Activated CD4-positive, alpha-beta T cell treated with anti-CD3 and anti-CD28 coated beads, Interleukin-2, amount 50 U/mL, for 1 hour (primary cell): ENCODE measurements around the gene B2M.
"Not testable (repeated sequence)": the region's sequence is repeated elsewhere in the genome, so short reads cannot be mapped to it uniquely, and the experiment has no call there.

Source experiments
- DNase-seq: peaks from one replicate; pipeline ENCODE4 v3.0.0-alpha.2; 2020

Gene B2M

DNA sequence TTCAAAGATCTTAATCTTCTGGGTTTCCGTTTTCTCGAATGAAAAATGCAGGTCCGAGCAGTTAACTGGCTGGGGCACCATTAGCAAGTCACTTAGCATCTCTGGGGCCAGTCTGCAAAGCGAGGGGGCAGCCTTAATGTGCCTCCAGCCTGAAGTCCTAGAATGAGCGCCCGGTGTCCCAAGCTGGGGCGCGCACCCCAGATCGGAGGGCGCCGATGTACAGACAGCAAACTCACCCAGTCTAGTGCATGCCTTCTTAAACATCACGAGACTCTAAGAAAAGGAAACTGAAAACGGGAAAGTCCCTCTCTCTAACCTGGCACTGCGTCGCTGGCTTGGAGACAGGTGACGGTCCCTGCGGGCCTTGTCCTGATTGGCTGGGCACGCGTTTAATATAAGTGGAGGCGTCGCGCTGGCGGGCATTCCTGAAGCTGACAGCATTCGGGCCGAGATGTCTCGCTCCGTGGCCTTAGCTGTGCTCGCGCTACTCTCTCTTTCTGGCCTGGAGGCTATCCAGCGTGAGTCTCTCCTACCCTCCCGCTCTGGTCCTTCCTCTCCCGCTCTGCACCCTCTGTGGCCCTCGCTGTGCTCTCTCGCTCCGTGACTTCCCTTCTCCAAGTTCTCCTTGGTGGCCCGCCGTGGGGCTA lies at the start of gene B2M, which contains the start of gene PATL2:
TSS of gene B2M (plus strand) at position 422 of the 647 bp plus-strand sequence. CDS start at position 452, 30 bp downstream.
TSS of gene PATL2 (minus strand) at position 228 of the 647 bp plus-strand sequence. CDS start 34,833 bp downstream, outside the sequence.
- DNase-seq, result peak; percentile 96

DNA sequence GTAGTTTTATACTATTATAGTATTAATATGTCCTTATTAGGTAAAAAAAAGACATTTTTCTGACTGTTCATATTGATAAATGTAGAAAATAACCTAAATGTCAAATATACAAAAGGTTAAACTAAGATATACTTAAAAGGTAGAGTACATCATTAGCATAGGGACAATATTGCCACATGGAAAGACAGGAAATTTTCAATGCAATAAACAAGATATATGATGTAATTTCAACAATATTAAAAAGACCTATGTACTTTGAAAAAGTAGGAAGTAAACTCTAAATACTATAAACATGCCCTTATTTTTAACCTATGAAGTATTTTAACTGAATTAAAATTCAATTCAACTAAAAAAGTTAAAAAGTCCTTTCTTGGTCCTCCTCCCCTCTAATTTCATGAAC lies 49.7 kb upstream of the B2M start:
- no peak for DNase-seq

- peak; percentile 82 for DNase-seq
Measured at GRCh38 chr15:44662478-44663409, 48.6 kb upstream of the B2M start.

- DNase-seq, result peak; percentile 94
Measured at GRCh38 chr15:44663410-44664308, 47.7 kb upstream of the B2M start, which contains the start of gene SPG11. SPG11 (minus strand) TSS chr15:44663662; CDS start chr15:44663647, 15 bp downstream.

DNA sequence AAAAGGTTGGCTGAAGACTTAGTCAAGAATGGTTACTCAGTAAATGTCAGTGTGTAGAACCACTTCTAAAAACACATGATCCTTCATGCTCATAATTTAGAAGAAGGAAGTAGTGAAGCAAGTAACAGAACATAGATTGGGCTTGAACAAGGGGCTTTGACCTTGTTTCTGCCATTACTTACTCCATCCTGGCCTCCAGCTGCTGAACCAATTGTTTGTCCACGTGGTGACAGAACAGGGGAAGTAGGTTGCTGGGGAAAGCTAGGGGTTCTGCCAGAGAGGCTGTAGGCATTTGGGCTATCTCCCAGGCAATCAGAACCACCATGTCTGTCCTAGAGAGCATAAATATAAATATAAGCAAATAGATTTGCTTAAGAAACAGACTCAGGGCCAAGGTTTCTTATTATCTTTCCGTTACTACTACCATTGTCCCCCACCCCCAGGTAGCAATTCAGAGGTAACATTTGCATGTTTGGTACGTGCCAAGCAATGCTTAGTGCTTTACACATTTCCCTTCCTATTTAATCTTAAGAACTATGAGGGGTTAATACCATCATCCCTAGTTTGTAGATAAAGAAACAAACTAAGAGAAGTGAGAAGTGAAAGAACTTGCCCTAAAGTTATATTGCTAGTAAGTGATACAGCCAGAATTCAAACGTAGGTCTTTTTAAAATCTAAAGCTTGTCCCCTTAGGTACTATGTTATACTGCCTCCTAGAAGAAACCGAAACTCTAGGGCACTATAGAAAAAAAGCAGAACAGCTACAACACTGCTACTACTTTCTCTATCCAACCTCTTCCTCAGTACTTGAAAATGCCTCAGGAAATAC lies 44.9 kb upstream of the B2M start:
- DNase-seq, result no peak

GRCh38 chr15:44667039-44667360 lies 44.3 kb upstream of the B2M start:
- no peak for DNase-seq

DNA sequence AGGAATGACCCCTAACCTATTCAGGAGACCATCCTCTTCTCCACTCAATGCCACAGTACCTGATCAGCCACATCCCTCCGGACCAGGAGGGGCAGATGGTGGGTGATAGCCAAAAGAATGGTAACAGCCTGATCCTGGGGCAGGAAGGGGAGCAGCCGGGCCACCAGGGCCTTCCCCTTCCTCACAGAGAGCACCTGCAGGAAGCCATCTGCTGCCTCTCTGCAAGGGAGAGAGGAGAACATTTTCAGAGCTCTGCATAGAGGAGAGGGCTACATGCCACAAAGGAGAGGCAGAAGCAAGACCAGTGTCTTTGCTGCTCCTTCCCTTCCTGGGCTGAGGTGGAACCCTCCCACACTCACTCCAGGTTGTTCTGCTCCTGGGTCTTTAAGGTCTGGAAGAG lies 42.4 kb upstream of the B2M start:
- DNase-seq, result no peak

DNA sequence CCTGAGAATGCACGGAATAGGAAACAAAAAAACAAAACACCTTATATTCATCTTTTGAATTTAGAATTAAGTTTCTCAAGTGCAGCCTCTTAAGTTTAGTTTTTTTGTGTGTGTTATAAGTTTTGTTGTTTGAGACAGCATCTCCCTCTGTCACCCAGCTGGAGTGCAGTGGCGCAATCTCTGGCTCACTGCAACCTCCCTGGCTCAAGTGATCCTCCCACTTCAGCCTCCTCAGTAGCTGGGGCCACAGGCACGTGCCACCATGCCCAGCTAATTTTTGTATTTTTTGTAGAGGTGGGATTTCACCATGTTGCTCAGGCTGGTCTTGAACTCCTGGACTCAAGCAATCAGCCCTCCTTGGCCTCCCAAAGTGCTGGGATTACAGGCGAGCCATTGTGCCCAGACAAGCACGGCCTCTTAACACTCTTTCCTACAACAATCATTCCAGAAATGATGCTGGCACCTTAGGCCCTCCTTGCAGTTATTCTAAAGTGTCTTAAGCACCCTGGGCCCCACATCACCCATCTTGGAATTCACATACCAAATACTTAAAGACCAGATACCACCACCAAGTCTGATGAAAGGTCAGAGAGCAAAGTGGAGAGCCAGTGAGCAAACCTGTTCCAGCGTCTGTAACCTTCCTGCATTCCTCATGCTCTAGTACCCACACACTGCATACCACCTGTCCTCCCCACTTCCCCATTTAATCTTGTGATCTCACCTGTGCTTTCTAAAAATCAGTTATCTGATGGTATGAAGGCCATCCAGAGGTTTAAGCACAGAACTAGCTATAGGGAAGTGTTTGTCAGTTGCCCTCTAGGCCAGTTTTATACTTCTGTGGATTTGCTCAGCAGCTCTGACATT lies 41.0 kb upstream of the B2M start:
- DNase-seq, result no peak

DNA sequence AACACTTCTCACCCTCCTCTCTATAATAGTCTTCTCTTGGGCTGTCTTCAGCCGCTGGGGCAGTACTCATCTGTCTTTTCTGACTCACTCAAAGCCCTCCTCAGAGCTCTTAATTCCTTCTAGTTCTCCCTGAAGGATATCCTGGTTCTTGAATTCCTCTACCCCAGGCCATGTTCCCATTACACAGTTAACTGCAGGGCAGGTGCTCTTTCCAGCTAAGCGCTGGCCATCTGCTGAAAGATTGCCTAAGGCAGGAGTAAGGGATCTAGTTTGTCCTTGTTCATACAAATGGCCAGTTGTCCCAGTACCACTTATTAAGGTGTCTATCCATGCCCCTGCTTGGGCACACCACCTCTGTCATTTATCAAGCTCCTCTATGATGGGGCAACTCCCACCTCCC lies 37.7 kb upstream of the B2M start:
- DNase-seq, result no peak

DNA sequence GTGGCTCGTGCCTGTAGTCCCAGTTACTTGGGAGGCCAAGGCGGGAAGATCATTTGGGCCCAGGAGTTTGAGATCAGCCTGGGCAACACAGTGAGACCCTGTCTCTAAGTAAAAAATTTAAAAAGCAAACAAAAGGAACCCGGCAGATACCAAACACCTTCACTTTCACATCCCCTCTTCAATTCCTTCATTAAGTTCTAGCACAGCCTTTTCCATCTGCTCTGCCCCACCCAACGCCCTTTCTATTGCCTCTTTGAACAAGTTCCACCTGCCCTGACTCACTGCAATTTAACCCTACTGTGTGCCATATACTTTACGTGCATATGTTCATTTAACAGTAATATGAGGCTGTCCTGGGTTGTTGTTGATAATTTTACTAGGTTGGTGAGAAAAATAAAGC lies 35.4 kb upstream of the B2M start:
- no peak for DNase-seq

DNA sequence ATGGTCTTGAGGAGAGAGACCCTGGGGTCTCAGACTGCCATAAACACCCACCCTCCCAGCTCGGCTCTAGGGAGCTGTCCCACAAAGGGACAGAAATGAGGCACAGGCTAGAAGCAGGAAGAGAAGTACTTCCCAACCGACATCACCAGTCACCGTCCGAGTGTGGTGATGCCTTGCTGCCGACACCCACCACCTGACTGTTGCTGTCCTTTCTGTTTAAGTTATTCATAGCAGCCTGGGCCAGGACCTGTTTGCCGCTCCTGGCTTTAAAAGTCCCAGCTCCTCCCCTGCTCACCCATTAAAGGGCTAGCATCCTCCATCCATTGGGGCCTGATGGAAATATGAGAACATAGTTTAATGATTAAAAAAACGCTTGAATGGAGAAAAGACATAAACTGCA lies 34.6 kb upstream of the B2M start:
- no peak for DNase-seq

DNA sequence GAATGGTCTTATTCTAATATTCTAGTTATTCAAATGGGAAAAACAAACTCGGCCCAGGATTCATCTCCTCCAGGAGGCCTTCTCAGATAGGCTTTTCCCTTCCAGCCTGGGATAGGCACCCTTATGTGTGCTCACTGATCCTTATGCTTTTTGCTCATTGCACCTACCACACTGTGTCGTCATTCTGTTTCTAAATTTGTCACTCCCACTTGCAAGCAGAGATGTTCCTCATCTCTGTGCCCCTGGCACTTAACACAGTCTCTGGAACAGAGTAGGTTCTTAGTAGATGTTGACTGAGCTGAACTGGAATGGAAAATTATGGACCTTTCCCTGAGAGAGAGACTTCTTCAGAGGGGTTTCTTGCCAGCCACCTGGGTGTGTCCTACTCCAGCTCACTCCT lies 29.1 kb upstream of the B2M start:
- DNase-seq, result no peak

DNA sequence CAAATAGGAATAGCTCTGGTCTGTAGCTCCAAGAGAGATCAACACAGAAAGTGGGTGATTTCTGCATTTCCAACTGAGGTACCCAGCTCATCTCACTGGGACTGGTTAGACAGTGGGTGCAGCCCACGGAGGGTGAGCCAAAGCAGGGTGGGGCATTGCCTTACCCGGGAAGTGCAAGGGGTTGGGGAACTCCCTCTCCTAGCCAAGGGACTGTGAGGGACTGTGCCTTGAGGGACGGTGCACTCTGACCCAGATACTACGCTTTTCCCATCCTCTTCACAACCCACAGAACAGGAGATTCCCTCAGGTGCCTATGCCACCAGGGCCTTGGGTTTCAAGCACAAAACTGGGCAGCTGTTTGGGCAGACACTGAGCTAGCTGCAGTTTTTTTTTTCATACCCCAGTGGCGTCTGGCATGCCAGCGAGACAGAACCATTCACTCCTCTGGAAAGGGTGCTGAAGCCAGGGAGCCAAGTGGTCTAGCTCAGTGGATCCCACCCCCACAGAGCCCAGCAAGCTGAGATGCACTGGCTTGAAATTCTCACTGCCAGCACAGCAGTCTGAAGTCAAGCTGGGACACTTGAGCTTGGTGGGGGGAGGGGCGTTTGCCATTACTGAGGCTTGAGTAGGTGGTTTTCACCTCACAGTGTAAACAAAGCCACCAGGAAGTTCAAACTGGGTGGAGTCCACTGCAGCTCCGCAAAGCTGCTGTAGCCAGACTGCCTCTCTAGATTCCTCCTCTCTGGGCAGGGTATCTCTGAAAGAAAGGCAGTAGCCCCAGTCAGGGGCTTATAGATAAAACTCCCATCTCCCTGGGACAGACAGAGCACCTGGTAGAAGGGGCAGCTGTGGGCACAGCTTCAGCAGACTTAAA lies 28.3 kb upstream of the B2M start:
- peak; percentile 74 for DNase-seq

GRCh38 chr15:44689318-44689717 lies 22.0 kb upstream of the B2M start:
- not testable (repeated sequence) for DNase-seq

DNA sequence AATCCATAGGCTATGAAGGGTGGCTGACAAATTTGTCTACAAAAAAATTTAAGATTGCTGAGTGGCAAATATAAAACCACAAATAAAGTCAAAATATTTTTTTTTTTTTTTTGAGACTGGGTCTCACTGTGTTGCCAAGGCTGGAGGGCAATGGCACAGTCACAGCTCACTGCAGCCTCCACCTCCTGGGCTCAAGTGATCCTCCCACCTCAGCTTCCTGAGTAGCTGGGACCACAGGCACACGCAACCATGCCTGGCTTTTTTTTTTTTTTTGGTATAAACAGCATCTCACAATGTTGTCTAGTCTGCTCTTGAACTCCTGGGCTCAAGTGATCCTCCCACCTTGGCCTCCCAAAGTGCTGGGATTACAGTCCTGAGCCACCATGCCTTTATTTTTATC lies 21.1 kb upstream of the B2M start:
- not testable (repeated sequence) for DNase-seq

- DNase-seq, result no peak
Measured at GRCh38 chr15:44692659-44693058, 18.7 kb upstream of the B2M start.

GRCh38 chr15:44694416-44694815 lies 16.9 kb upstream of the B2M start:
- DNase-seq, result no peak

DNA sequence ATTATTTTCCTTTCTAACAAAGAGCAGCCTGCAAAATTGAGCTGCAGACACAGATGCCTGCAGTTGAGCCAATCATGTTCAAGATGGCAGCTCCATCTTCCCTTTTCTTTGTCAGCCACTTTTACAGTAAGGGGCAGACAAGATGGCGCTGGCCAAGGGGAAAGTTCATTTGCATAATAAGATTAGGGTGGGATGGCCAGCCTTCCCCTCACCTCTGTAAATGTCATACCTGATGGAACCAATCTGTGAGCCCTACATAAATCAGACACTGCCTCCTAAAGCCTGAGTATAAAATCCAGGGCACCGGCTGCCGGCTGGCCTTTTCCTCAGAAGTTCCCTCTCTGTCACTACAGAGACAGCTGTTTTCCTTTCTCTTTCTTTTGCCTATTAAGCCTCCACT lies 16.0 kb upstream of the B2M start:
- no peak for DNase-seq

DNA sequence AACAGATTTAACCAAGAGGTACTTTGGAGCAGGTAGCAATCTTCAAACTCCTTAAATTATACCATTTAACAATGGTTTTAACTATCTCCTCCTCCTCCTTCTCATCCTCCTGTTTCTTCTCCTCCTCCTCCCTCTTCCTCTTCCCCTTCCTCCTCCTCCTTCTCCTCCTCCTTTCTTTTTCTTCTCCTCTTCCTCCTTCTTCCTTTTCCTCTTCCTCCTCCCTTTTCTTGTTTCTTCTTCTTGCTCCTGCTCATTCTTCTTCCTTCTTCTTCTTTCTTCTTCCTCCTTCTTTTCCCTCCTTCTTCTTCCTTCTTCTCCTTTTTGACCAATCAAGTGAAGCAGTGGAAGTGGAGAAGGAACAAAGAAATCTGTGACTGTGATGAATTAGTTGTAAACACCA lies 14.3 kb upstream of the B2M start:
- no peak for DNase-seq

DNA sequence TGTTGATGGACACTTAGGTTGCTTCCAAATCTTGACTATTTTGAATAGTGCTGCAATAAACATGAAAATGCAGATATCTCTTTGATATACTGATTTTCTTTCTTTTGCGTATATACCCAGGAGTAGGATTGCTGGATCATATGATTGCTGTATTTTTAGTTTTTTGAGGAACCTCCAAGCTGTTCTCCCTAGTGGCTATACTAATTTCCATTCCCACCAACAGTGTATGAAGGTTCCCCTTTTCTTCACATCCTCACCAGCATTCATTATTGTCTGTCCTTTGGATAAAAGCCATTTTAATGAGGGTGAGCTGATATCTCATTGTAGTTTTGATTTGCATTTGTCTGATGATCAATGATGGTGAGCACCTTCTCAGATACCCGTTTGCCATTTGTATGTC lies 12.7 kb upstream of the B2M start:
- no peak for DNase-seq
